CD4-positive, alpha-beta T cell (primary cell): ENCODE results near the gene GRXCR2. TPM values are rescaled to one million over a fixed set of nuclear protein-coding genes. Genes with fewer than 3 reads are reported as not detected.

ENCODE experiments used
- ATAC-seq: fragments of 200-7000 bp; cut with Tn5 transposase; one replicate; pipeline ENCODE4 v1.10.0; 2022; ENCODE audit warnings: mild to moderate bottlenecking; ENCODE audit not compliant: poor library complexity
- CTCF ChIA-PET: fragments of 350-600 bp; sonication (Branson Sonifier 250); formaldehyde crosslinking; loops from one replicate; lab custom pipeline; 2021; ENCODE audit warnings: antibody characterized with exemption, inconsistent platforms; lab: Charles Lee
- POLR2A ChIA-PET: fragments of 350-600 bp; sonication (Branson Sonifier 250); formaldehyde crosslinking; loops from one replicate; lab custom pipeline; 2021; ENCODE audit warnings: antibody characterized with exemption, inconsistent platforms; lab: Charles Lee
- DNase-seq, 14 experiments: peaks; one replicate each; pipeline ENCODE4 v3.0.0-alpha.2; 2013 to 2020; ENCODE audit warnings: mixed read lengths in 2 of 14
- H3K27ac ChIP-seq, 2 donors: one replicate each; pipeline versions ENCODE4 v1.5.1 to v1.7.0; 2013; ENCODE audit warnings: low read length in 2 of 2, low read depth in 1 of 2, mild to moderate bottlenecking in 1 of 2
- H3K27me3 ChIP-seq, 2 experiments: 1 replicate in 1 of 2; 2 replicates in 1 of 2; pipeline versions ENCODE4 v1.6.1 to v1.7.0; 2013; ENCODE audit warnings: low read length in 2 of 2, control low read depth in 1 of 2, mild to moderate bottlenecking in 1 of 2, moderate library complexity in 1 of 2; ENCODE audit not compliant: insufficient read depth in 2 of 2, control insufficient read depth in 1 of 2
- H3K36me3 ChIP-seq: one replicate; pipeline ENCODE4 v1.6.1; 2013; ENCODE audit warnings: low read length, control low read depth; ENCODE audit not compliant: insufficient read depth
- H3K4me1 ChIP-seq: one replicate; pipeline ENCODE4 v1.6.1; 2013; ENCODE audit warnings: low read length, control low read depth; ENCODE audit not compliant: insufficient read depth
- H3K4me3 ChIP-seq: one replicate; pipeline ENCODE4 v1.5.1; 2013; ENCODE audit warnings: mild to moderate bottlenecking, low read length, moderate library complexity
- H3K9me3 ChIP-seq, 2 experiments: 1 replicate in 1 of 2; 2 replicates in 1 of 2; pipeline versions ENCODE4 v1.6.1 to v1.7.0; 2013; ENCODE audit warnings: low read length in 2 of 2, mild to moderate bottlenecking in 2 of 2, control low read depth in 1 of 2, moderate library complexity in 1 of 2; ENCODE audit not compliant: control insufficient read depth in 1 of 2, insufficient read depth in 1 of 2
- H3K27ac Mint-ChIP-seq: one replicate; pipeline ENCODE4 v1.8.0; 2020; ENCODE audit warnings: mixed read lengths
- H3K27me3 Mint-ChIP-seq: one replicate; pipeline ENCODE4 v1.8.0; 2021; ENCODE audit warnings: mixed read lengths
- H3K36me3 Mint-ChIP-seq: one replicate; pipeline ENCODE4 v1.8.0; 2021; ENCODE audit warnings: low read depth, mixed read lengths
- H3K4me1 Mint-ChIP-seq: one replicate; pipeline ENCODE4 v1.8.0; 2021; ENCODE audit warnings: low read depth, mixed read lengths
- H3K4me3 Mint-ChIP-seq: one replicate; pipeline ENCODE4 v1.8.0; 2020; ENCODE audit warnings: mild to moderate bottlenecking, mixed read lengths
- H3K9me3 Mint-ChIP-seq: one replicate; pipeline ENCODE4 v1.8.0; 2020; ENCODE audit warnings: mixed read lengths
- CTCF ChIP-seq: fragments of 200-600 bp; IDR thresholded peaks from one replicate; pipeline ENCODE4 v1.8.0; 2022; ENCODE audit warnings: antibody characterized with exemption, mild to moderate bottlenecking
- intact Hi-C, 2 experiments: fragments of 100-400 bp; cut with DNase I in 1 of 2; cut with micrococcal nuclease in 1 of 2; formaldehyde crosslinking; loops; one replicate each; pipeline versions ENCODE4 v1.15.1 to v1.9.0; 2023 to 2025; cut with DNase I, micrococcal nuclease
- total RNA-seq, 174 experiments: library from RNA in 2 of 174; stranded (reverse) in 2 of 174; gene quantifications; one replicate each; pipeline ENCODE4 v1.2.3 and lab custom pipeline; 2021 to 2026

The GRXCR2 gene
- total RNA-seq, 2 experiments from 2014 or later: not detected

GRCh38 chr5:145812877-145813276, 59.9 kb downstream of the GRXCR2 start:
- H3K36me3 Mint-ChIP-seq: no peaks in the 10 kb centered on the region
- DNase-seq (no peak), ATAC-seq (no peak)
- H3K4me1 Mint-ChIP-seq: no peaks in the 10 kb centered on the region
- Histone ChIP-seq H3K4me3 (no peak overlapping the region), H3K4me1 (no peaks in the 10 kb centered on the region), H3K9me3 (peaks cover 0 to 4% of the 10 kb centered on the region in 2 experiments), H3K27me3 (no peaks in the 10 kb centered on the region), H3K36me3 (no peaks in the 10 kb centered on the region), H3K27ac (no peak overlapping the region)
- ChIA-PET CTCF (no interaction called here), POLR2A (no interaction called here)
- no peak for TF ChIP-seq CTCF
- no peaks in the 10 kb centered on the region for H3K27me3 Mint-ChIP-seq
- no peaks in the 10 kb centered on the region for H3K9me3 Mint-ChIP-seq
- H3K4me3 Mint-ChIP-seq: no peak overlapping the region
- H3K27ac Mint-ChIP-seq: no peak overlapping the region
- intact Hi-C loops: no loop called here

GRCh38 chr5:145811834-145812625, 60.8 kb downstream of the GRXCR2 start:
- intact Hi-C loops: no loop called here
- H3K27ac ChIP-seq: no peak overlapping the region
- H3K27me3 Mint-ChIP-seq: no peaks in the 10 kb centered on the region
- no peaks in the 10 kb centered on the region for H3K9me3 Mint-ChIP-seq
- DNase-seq: no peak
- no peaks in the 10 kb centered on the region for H3K36me3 ChIP-seq
- no peak overlapping the region for H3K4me3 ChIP-seq
- no peak for TF ChIP-seq CTCF
- ChIA-PET CTCF (no interaction called here), POLR2A (no interaction called here)
- no peak for ATAC-seq
- no peak overlapping the region for H3K27ac Mint-ChIP-seq
- no peaks in the 10 kb centered on the region for H3K27me3 ChIP-seq
- no peaks in the 10 kb centered on the region for H3K36me3 Mint-ChIP-seq
- H3K9me3 ChIP-seq: peaks cover 0 to 4% of the 10 kb centered on the region in 2 experiments
- no peaks in the 10 kb centered on the region for H3K4me1 ChIP-seq
- no peaks in the 10 kb centered on the region for H3K4me1 Mint-ChIP-seq
- no peak overlapping the region for H3K4me3 Mint-ChIP-seq

Other genes with a start within 250 kb of the GRXCR2 start
- under 1 TPM; 0.44 to 0.56 TPM for gene PRELID2, start 37.7 kb downstream of the GRXCR2 start, total RNA-seq
- gene SH3RF2, start 63.6 kb upstream of the GRXCR2 start, total RNA-seq: under 1 TPM; 0.11 to 0.42 TPM
- gene PLAC8L1, start 232.6 kb upstream of the GRXCR2 start, total RNA-seq: under 1 TPM in 1 of 2 experiments, not detected in 1; 0.56 TPM